HL-60 (cell line): ENCODE measurements around the gene ECHS1.

Experiments
- POLR2AphosphoS5 ChIP-seq: IDR thresholded peaks from 2 replicates; pipeline ENCODE4 v1.6.1; 2012; ENCODE audit warnings: low read depth
- REST ChIP-seq: IDR thresholded peaks from 2 replicates; pipeline ENCODE4 v1.6.1; 2012; ENCODE audit warnings: low read depth; ENCODE audit not compliant: insufficient replicate concordance
- TF ChIP-seq, protein P1 (sequence below): IDR thresholded peaks from one replicate; pipeline ENCODE4 v1.5.1; 2011; ENCODE audit warnings: low read length, control low read depth, inconsistent platforms; ENCODE audit not compliant: insufficient read depth

GRCh38 chr10:133370030-133370786 lies 2.9 kb downstream of the ECHS1 start:
- TF ChIP-seq REST (no peak), POLR2AphosphoS5 (no peak; the same call in 1 of the 2 replicates)
- TF ChIP-seq, protein P1, sequence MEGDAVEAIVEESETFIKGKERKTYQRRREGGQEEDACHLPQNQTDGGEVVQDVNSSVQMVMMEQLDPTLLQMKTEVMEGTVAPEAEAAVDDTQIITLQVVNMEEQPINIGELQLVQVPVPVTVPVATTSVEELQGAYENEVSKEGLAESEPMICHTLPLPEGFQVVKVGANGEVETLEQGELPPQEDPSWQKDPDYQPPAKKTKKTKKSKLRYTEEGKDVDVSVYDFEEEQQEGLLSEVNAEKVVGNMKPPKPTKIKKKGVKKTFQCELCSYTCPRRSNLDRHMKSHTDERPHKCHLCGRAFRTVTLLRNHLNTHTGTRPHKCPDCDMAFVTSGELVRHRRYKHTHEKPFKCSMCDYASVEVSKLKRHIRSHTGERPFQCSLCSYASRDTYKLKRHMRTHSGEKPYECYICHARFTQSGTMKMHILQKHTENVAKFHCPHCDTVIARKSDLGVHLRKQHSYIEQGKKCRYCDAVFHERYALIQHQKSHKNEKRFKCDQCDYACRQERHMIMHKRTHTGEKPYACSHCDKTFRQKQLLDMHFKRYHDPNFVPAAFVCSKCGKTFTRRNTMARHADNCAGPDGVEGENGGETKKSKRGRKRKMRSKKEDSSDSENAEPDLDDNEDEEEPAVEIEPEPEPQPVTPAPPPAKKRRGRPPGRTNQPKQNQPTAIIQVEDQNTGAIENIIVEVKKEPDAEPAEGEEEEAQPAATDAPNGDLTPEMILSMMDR = no peak
